ENCODE measurements around the gene NRL.

NRL gene

DNA sequence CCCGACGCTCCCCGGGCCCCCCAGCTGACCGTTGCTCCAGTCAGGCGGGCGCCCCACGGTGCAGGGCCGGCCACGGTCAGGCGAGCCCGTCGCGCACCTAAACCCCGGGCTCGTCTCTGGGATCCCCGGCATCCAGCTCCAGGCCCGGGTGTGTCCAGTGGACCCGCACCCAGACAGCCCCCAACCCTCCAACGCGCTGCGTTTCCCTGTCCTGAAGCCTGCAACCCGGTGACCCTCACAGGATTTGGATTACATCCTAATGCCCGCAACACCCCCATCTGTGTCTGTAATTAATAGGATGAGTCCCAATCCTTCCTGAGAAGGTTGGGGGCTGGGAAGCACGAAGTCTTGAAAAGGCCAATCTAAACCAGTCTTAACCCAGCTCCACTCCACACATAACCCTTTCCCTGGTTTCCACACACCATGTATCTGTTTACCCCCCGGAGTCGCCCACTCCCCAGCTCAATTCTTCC is 33.0 kb downstream of the NRL start:
- Histone ChIP-seq H3K9me3 (ENCODE audit: control insufficient read depth in 2 of 2, low read length in 2 of 2) (no peaks in the 10 kb centered on the region), H3K27ac (ENCODE audit: low read depth in 2 of 2, low read length in 2 of 2) (peak overlapping the region; percentile 61 to 81), H3K4me1 (ENCODE audit: control insufficient read depth in 2 of 2, insufficient read depth in 2 of 2, low read length in 2 of 2) (peaks cover 8 to 11% of the 10 kb centered on the region in 2 donors), H3K27me3 (ENCODE audit: control insufficient read depth in 2 of 2, insufficient read depth in 2 of 2, low read length in 2 of 2) (peaks cover 0 to 3% of the 10 kb centered on the region in 2 donors), H3K9ac (ENCODE audit: low read depth in 1 of 2, low read length in 2 of 2) (peak overlapping the region in 1 of 2 donors; percentile 77), H3K4me3 (ENCODE audit: low read length in 2 of 2) (peak overlapping the region; percentile 61 to 75), H3K36me3 (ENCODE audit: control insufficient read depth in 2 of 2, insufficient read depth in 2 of 2, low read length in 2 of 2) (no peaks in the 10 kb centered on the region)

DNA sequence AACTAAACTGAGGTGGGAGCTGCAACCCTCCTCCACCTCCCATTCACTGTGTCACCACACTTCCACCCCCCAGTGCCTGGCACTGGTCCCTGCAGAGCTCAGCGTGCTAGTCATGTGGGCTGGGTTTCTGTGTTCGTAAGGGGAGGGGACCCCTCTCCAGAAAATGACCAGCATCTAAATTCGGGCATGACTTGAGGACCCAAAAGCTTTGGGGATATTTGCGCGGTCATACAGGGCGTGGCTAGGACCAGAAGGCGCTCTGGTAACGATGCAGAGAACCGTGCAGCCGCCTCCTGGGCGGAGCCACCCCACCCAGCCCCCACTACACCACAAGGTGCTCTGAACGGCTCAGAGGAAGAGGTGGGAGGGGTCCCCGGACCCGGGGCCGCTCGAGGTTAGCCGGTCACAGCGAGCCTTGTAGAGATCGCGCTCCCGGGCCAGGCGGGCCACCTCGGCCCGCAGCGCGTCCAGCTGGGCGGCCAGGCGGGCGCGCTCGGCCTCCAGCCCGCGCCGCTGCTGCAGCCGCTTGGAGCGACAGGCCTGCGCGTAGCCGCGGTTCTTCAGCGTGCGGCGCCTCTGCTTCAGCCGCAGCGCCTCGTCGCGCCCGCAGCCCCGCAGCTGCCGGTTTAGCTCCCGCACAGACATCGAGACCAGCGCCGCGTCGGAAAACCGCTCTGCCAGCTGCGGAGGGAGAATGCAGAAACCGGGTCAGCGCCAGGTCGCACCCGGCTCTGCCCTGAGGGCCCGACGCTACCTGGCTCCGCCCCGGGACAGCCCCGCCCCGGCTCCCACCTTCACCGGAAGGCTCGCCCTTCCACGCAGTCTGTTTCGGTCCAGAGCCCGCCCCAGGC is 33.6 kb downstream of the NRL start:
- Histone ChIP-seq H3K36me3 (ENCODE audit: control insufficient read depth in 2 of 2, insufficient read depth in 2 of 2, low read length in 2 of 2) (no peaks in the 10 kb centered on the region), H3K4me3 (ENCODE audit: low read length in 2 of 2) (peak overlapping the region; percentile 61 to 75), H3K27ac (ENCODE audit: low read depth in 2 of 2, low read length in 2 of 2) (peak overlapping the region; percentile 61 to 81), H3K4me1 (ENCODE audit: control insufficient read depth in 2 of 2, insufficient read depth in 2 of 2, low read length in 2 of 2) (peaks cover 8 to 11% of the 10 kb centered on the region in 2 donors), H3K27me3 (ENCODE audit: control insufficient read depth in 2 of 2, insufficient read depth in 2 of 2, low read length in 2 of 2) (peaks cover 0 to 3% of the 10 kb centered on the region in 2 donors), H3K9me3 (ENCODE audit: control insufficient read depth in 2 of 2, low read length in 2 of 2) (no peaks in the 10 kb centered on the region), H3K9ac (ENCODE audit: low read depth in 1 of 2, low read length in 2 of 2) (peak overlapping the region; percentile 49 to 77)

DNA sequence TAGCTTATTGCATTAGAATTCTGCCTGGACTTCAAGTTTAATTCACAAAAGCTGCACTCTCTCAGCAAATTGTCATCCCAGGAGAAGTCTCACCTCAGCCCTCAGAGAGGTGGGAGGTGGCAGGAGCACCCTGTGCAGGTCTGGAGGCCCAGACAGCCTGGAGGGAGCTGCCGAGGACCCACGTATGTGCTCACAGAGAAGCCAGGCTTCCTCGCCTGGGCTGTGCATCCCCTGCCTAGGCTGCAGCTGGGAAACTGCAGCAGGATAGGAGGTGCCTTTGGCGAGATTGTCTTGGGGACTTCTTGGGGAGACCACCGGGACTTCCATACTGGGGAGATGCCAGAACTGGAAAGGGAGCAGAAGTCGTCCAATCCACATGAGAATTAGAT is 34.6 kb downstream of the NRL start:
- Histone ChIP-seq H3K9me3 (ENCODE audit: control insufficient read depth in 2 of 2, low read length in 2 of 2) (no peaks in the 10 kb centered on the region), H3K4me1 (ENCODE audit: control insufficient read depth in 2 of 2, insufficient read depth in 2 of 2, low read length in 2 of 2) (peaks cover 8 to 14% of the 10 kb centered on the region in 2 donors), H3K27ac (ENCODE audit: low read depth in 2 of 2, low read length in 2 of 2) (no peak overlapping the region), H3K9ac (ENCODE audit: low read depth in 1 of 2, low read length in 2 of 2) (no peak overlapping the region), H3K4me3 (ENCODE audit: low read length in 2 of 2) (no peak overlapping the region), H3K36me3 (ENCODE audit: control insufficient read depth in 2 of 2, insufficient read depth in 2 of 2, low read length in 2 of 2) (no peaks in the 10 kb centered on the region), H3K27me3 (ENCODE audit: control insufficient read depth in 2 of 2, insufficient read depth in 2 of 2, low read length in 2 of 2) (peaks cover 0 to 3% of the 10 kb centered on the region in 2 donors)

DNA sequence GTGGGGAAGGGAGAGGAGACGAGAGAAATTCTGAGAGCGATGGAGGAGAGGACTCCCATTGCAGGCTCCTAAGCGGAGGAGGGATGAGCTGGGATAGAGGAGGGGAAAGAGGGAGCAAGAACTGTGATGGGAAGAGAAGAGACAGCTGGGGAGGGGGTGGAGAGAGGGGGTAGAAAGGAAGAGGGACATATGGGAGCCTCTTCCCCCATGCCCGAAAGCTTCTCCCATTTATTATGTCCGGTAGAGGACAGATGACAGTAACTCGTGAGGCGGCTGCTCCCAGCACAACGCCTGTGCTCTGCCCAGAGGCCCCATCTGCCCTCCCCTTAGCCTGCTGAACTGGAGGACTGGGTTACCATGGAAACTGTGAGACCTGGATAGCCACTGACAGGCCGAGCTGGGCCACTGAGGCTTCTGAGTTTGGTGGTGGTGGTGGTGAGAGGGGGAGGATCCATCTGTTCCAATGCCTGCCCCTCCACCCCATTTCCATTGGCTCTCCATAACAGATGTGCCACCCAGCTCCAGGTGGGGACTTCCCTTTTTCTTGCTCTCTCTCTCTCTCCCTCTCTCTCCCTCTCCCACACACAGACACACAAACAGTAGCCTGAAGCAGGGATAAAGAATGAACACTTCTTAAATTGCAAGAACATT is 35.1 kb downstream of the NRL start:
- Histone ChIP-seq H3K36me3 (ENCODE audit: control insufficient read depth in 2 of 2, insufficient read depth in 2 of 2, low read length in 2 of 2) (no peaks in the 10 kb centered on the region), H3K9me3 (ENCODE audit: control insufficient read depth in 2 of 2, low read length in 2 of 2) (no peaks in the 10 kb centered on the region), H3K27ac (ENCODE audit: low read depth in 2 of 2, low read length in 2 of 2) (no peak overlapping the region), H3K4me3 (ENCODE audit: low read length in 2 of 2) (no peak overlapping the region), H3K27me3 (ENCODE audit: control insufficient read depth in 2 of 2, insufficient read depth in 2 of 2, low read length in 2 of 2) (peaks cover 0 to 3% of the 10 kb centered on the region in 2 donors), H3K4me1 (ENCODE audit: control insufficient read depth in 2 of 2, insufficient read depth in 2 of 2, low read length in 2 of 2) (peaks cover 8 to 15% of the 10 kb centered on the region in 2 donors), H3K9ac (ENCODE audit: low read depth in 1 of 2, low read length in 2 of 2) (no peak overlapping the region)

DNA sequence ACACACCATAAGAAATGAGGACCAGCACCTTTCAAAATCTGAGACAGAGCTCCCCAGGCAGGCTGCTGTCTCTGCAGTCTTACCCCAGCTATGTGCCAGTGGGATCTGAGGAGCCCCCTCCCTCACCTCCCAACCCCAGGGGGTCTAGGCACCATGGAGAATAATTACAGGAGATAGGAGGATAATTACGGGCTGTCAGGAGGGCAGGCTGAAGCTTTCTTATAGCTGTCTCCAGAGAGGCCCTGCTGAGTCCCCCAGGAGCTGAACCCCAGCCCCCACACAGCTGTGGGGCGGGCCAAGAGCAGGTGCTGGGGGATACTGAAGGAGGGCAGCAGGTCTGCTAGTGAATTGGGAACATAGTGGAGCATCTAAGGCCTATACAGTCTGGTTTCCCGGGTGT is 36.6 kb downstream of the NRL start:
- Histone ChIP-seq H3K4me3 (ENCODE audit: low read length in 2 of 2) (no peak overlapping the region), H3K27ac (ENCODE audit: low read depth in 2 of 2, low read length in 2 of 2) (no peak overlapping the region), H3K9ac (ENCODE audit: low read depth in 1 of 2, low read length in 2 of 2) (no peak overlapping the region), H3K36me3 (ENCODE audit: control insufficient read depth in 2 of 2, insufficient read depth in 2 of 2, low read length in 2 of 2) (no peaks in the 10 kb centered on the region), H3K9me3 (ENCODE audit: control insufficient read depth in 2 of 2, low read length in 2 of 2) (no peaks in the 10 kb centered on the region), H3K27me3 (ENCODE audit: control insufficient read depth in 2 of 2, insufficient read depth in 2 of 2, low read length in 2 of 2) (peaks cover 0 to 3% of the 10 kb centered on the region in 2 donors), H3K4me1 (ENCODE audit: control insufficient read depth in 2 of 2, insufficient read depth in 2 of 2, low read length in 2 of 2) (peaks cover 8 to 15% of the 10 kb centered on the region in 2 donors)

DNA sequence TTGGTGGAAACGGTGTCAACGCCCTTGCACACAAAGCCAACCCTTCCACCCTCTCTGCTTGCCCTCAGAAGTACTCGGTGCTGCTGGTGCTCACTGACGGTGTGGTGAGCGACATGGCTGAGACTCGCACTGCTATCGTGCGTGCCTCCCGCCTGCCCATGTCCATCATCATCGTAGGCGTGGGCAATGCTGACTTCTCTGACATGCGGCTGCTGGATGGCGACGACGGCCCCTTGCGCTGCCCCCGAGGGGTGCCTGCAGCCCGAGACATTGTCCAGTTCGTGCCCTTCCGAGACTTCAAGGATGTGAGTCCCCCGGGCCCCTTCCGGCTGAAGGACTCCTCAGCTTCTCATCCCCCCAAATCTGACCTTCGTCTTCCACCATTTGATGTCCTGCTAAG is 37.7 kb downstream of the NRL start:
- Histone ChIP-seq H3K27ac (ENCODE audit: low read depth in 2 of 2, low read length in 2 of 2) (no peak overlapping the region), H3K27me3 (ENCODE audit: control insufficient read depth in 2 of 2, insufficient read depth in 2 of 2, low read length in 2 of 2) (peaks cover 0 to 3% of the 10 kb centered on the region in 2 donors), H3K9ac (ENCODE audit: low read depth in 1 of 2, low read length in 2 of 2) (no peak overlapping the region), H3K9me3 (ENCODE audit: control insufficient read depth in 2 of 2, low read length in 2 of 2) (no peaks in the 10 kb centered on the region), H3K4me3 (ENCODE audit: low read length in 2 of 2) (no peak overlapping the region), H3K36me3 (ENCODE audit: control insufficient read depth in 2 of 2, insufficient read depth in 2 of 2, low read length in 2 of 2) (no peaks in the 10 kb centered on the region), H3K4me1 (ENCODE audit: control insufficient read depth in 2 of 2, insufficient read depth in 2 of 2, low read length in 2 of 2) (peaks cover 15 to 23% of the 10 kb centered on the region in 2 donors)

DNA sequence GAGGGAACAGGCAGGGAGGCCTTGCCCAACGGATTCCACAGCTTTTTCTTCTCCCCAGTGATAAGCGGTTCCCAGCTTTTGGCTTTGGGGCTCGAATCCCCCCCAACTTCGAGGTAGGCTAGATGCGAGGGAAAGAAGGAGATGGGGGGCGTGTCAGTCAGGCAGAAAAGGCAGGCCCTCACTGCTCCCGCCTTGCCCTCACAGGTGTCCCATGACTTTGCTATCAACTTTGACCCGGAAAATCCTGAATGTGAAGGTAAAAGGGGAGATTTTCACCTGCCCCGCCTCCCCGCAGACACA is 38.5 kb downstream of the NRL start:
- Histone ChIP-seq H3K9ac (ENCODE audit: low read depth in 1 of 2, low read length in 2 of 2) (no peak overlapping the region), H3K4me1 (ENCODE audit: control insufficient read depth in 2 of 2, insufficient read depth in 2 of 2, low read length in 2 of 2) (peaks cover 20 to 25% of the 10 kb centered on the region in 2 donors), H3K36me3 (ENCODE audit: control insufficient read depth in 2 of 2, insufficient read depth in 2 of 2, low read length in 2 of 2) (no peaks in the 10 kb centered on the region), H3K4me3 (ENCODE audit: low read length in 2 of 2) (no peak overlapping the region), H3K9me3 (ENCODE audit: control insufficient read depth in 2 of 2, low read length in 2 of 2) (no peaks in the 10 kb centered on the region), H3K27ac (ENCODE audit: low read depth in 2 of 2, low read length in 2 of 2) (no peak overlapping the region), H3K27me3 (ENCODE audit: control insufficient read depth in 2 of 2, insufficient read depth in 2 of 2, low read length in 2 of 2) (peaks cover 0 to 3% of the 10 kb centered on the region in 2 donors)

DNA sequence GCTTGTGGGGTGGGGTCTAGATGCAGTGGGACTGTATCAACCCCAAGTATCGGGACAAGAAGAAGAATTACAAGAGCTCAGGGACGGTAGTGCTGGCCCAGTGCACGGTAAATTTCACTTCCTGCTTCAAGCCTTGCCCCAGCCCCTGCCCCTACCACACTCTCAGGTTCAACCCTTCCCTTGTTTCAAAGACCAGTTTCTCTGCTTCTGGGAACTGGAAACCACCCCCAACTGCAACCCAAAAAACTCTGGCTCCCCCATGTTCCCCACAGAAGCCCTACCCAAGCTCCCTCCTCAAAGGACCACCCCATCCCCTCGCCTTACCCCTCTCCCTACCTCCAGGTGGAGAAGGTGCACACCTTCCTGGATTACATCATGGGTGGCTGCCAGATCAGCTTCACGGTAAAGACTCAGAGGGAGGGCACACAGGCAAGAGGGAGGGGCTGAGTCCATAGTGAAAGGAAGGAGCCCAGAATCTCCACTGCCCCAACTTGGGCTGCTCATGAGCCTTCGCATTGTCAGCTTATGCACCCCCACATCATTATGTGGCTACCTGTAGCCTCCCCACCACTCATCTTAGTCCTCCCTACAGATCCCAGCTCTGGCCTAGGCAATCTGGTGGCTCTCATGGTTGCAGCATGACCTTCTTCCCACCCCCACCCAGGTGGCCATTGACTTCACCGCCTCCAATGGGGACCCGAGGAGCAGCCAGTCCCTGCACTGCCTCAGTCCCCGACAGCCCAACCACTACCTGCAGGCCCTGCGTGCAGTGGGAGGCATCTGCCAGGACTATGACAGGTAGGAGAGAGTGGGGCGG is 39.1 kb downstream of the NRL start:
- H3K9ac ChIP-seq (ENCODE audit: low read depth in 1 of 2, low read length in 2 of 2): no peak overlapping the region
- H3K27ac ChIP-seq (ENCODE audit: low read depth in 2 of 2, low read length in 2 of 2): no peak overlapping the region
- no peaks in the 10 kb centered on the region for H3K36me3 ChIP-seq (ENCODE audit: control insufficient read depth in 2 of 2, insufficient read depth in 2 of 2, low read length in 2 of 2)
- no peaks in the 10 kb centered on the region for H3K9me3 ChIP-seq (ENCODE audit: control insufficient read depth in 2 of 2, low read length in 2 of 2)
- peaks cover 0 to 3% of the 10 kb centered on the region in 2 donors for H3K27me3 ChIP-seq (ENCODE audit: control insufficient read depth in 2 of 2, insufficient read depth in 2 of 2, low read length in 2 of 2)
- no peak overlapping the region for H3K4me3 ChIP-seq (ENCODE audit: low read length in 2 of 2)
- peaks cover 15 to 22% of the 10 kb centered on the region in 2 donors for H3K4me1 ChIP-seq (ENCODE audit: control insufficient read depth in 2 of 2, insufficient read depth in 2 of 2, low read length in 2 of 2)

DNA sequence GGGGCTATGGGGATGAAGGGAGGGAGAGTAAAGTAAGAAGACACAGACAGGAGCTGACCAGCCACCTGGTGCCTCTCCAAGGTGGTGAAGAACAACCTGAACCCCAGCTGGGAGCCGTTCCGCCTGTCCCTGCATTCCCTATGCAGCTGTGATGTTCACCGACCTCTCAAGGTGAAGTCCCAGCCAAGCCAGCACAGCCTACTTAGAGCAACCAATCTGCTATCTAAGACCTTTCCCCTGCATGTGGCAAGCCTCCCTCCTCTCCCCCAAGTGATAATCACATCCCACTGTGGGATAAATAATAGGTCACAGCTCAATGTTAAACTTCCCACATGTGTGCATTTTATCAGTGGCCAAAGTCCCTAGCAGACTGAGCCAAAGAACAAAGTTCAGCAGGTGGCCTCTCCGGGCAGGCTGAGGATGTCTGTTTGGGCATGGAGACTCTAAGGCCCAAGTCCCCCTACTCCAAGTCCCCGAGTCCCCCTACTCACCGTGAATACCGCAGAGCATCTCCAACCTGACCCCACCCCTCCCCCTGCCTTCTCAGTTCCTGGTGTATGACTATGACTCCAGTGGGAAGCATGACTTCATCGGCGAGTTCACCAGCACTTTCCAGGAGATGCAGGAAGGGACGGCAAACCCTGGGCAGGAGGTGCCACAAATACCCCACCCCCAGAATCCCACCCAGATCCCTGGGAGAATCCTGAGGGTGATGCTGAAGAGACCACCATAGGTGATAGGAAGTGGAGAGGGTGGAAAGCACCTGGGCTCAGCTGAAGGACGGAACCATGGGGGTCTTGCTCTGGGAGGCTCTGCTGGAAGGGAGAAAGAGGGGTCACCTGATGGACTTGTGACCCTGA is 39.9 kb downstream of the NRL start:
- no peaks in the 10 kb centered on the region for H3K36me3 ChIP-seq (ENCODE audit: control insufficient read depth in 2 of 2, insufficient read depth in 2 of 2, low read length in 2 of 2)
- H3K4me1 ChIP-seq (ENCODE audit: control insufficient read depth in 2 of 2, insufficient read depth in 2 of 2, low read length in 2 of 2): peaks cover 12 to 18% of the 10 kb centered on the region in 2 donors
- no peak overlapping the region for H3K4me3 ChIP-seq (ENCODE audit: low read length in 2 of 2)
- H3K9me3 ChIP-seq (ENCODE audit: control insufficient read depth in 2 of 2, low read length in 2 of 2): no peaks in the 10 kb centered on the region
- peaks cover 0 to 3% of the 10 kb centered on the region in 2 donors for H3K27me3 ChIP-seq (ENCODE audit: control insufficient read depth in 2 of 2, insufficient read depth in 2 of 2, low read length in 2 of 2)
- no peak overlapping the region for H3K27ac ChIP-seq (ENCODE audit: low read depth in 2 of 2, low read length in 2 of 2)
- no peak overlapping the region for H3K9ac ChIP-seq (ENCODE audit: low read depth in 1 of 2, low read length in 2 of 2)
